ENCODE results near the gene KLF12. TPM values are rescaled to one million over a fixed set of nuclear protein-coding genes. Genes with fewer than 3 reads are reported as not detected.

KLF12 gene
- total and polyA plus RNA-seq, 9 of the 15 experiments (the other 6 are each of a cell fraction or from before 2014, with no cell fraction given): under 0.01 to 0.07 (median 0.05) TPM; not detected in 3

GRCh38 chr13:74134221-74134776 is at the start of gene KLF12 (continued):
- TF ChIP-seq MBD1 (CRISPR knock-in tag; IDR thresholded peaks at IDR 0.05) (no peak), ZNF764 (CRISPR knock-in tag; IDR thresholded peaks at IDR 0.05; ENCODE audit: low read depth) (no peak), TBP (optimal IDR thresholded peaks at IDR 0.05; ENCODE audit: low read depth, low read length) (no peak), ETV6 (IDR thresholded peaks at IDR 0.05; ENCODE audit: borderline replicate concordance in 1 of 2, low read depth in 2 of 2, low read length in 1 of 2) (no peak), ETV6 (CRISPR knock-in tag; IDR thresholded peaks at IDR 0.05; ENCODE audit: borderline replicate concordance) (no peak), WHSC1 (IDR thresholded peaks at IDR 0.05; ENCODE audit: low read length) (no peak)

- DNase-seq (ENCODE audit: extremely low read depth in 1 of 4, low spot score in 3 of 4) (no peak), FAIRE-seq (no peak), ATAC-seq (no peak)
- no peak overlapping the region for H3K4me3 ChIP-seq
- no TSS peak for BruUV-seq (replicated peaks)
- in situ Hi-C loops (cut with MboI): no loop called here
- ChIA-PET POLR2A (no interaction called here), CTCF (ENCODE audit: low intra/inter-chr PET ratio) (no interaction called here)
- no peaks in the 10 kb centered on the region for H3K4me1 ChIP-seq (replicated peaks in 1 of 2; ENCODE audit: control insufficient read depth in 2 of 2, insufficient read depth in 2 of 2, low read length in 2 of 2)
- no peaks in the 10 kb centered on the region for H3K27me3 ChIP-seq (ENCODE audit: control insufficient read depth in 2 of 2, insufficient read depth in 2 of 2, low read length in 2 of 2)
- H3K27ac ChIP-seq (ENCODE audit: extremely low read depth, low read depth, low read length): no peak overlapping the region
- 0% methylated on average over 1 of the region's 1 CpG for WGBS (ENCODE audit: insufficient coverage, low coverage, missing lambda C conversion rate)
- H3K79me2 ChIP-seq (ENCODE audit: control insufficient read depth, insufficient read depth, low read length): no peaks in the 10 kb centered on the region
- H3K36me3 ChIP-seq (ENCODE audit: control insufficient read depth, insufficient read depth, low read length): no peaks in the 10 kb centered on the region
- no peak overlapping the region for H2AFZ ChIP-seq (ENCODE audit: low read depth, low read length)
- H3K4me2 ChIP-seq (ENCODE audit: insufficient read depth, low read length): no peak overlapping the region
- no peaks in the 10 kb centered on the region for H4K20me1 ChIP-seq (replicated peaks; ENCODE audit: control insufficient read depth, insufficient read depth, low read length)
- no peaks in the 10 kb centered on the region for H3K9me3 ChIP-seq (replicated peaks; ENCODE audit: control insufficient read depth, insufficient read depth, low read depth, low read length)
- no peak overlapping the region for H3K9ac ChIP-seq (ENCODE audit: insufficient read depth in 1 of 2, low read depth in 2 of 2, low read length in 2 of 2)
- intact Hi-C loops (cut with micrococcal nuclease): no loop called here
- H3K9me1 ChIP-seq (ENCODE audit: control insufficient read depth, insufficient read depth, low read length): no peaks in the 10 kb centered on the region
- TF ChIP-seq ZNF398 (CRISPR knock-in tag; IDR thresholded peaks at IDR 0.05): no peak
- TF ChIP-seq LEF1 (IDR thresholded peaks at IDR 0.05): no peak
- no peak for TF ChIP-seq EGR1 (conservative IDR thresholded peaks at IDR 0.05)
- TF ChIP-seq ELK3 (CRISPR knock-in tag; IDR thresholded peaks at IDR 0.05): no peak
- no peak for TF ChIP-seq E2F3 (CRISPR knock-in tag; IDR thresholded peaks at IDR 0.05)
- TF ChIP-seq SFPQ (IDR thresholded peaks at IDR 0.05; ENCODE audit: low read depth, low read length): no peak
Measured at GRCh38 chr13:74182491-74182890, 48.3 kb upstream of the KLF12 start.
